Stimulated activated naive CD8-positive, alpha-beta T cell treated with anti-CD3 and anti-CD28 coated beads, Interleukin-15, amount 100 ng/mL, for 72 hours (primary cell): ENCODE measurements around the gene MAP1LC3B2.
A peak's percentile ranks its signal among the peaks of the same experiment; 100 is the strongest.

Experiments used
- ATAC-seq: fragments of 150-1000 bp; cut with Tn5 transposase; 2 replicates; pipeline ENCODE4 v1.10.0; 2021; ENCODE audit warnings: mild to moderate bottlenecking, moderate library complexity
- DNase-seq, 2 donors: peaks; one replicate each; pipeline ENCODE4 v3.0.0; 2021 to 2022
- H3K27ac Mint-ChIP-seq, 2 donors: one replicate each; pipeline ENCODE4 v1.8.0; 2022; ENCODE audit warnings: mild to moderate bottlenecking in 2 of 2, mixed read lengths in 2 of 2, moderate library complexity in 2 of 2
- H3K27me3 Mint-ChIP-seq: one replicate; pipeline ENCODE4 v1.8.0; 2022; ENCODE audit warnings: mixed read lengths
- H3K4me1 Mint-ChIP-seq: one replicate; pipeline ENCODE4 v1.8.0; 2022; ENCODE audit warnings: mild to moderate bottlenecking, mixed read lengths
- H3K4me3 Mint-ChIP-seq, 2 donors: one replicate each; pipeline ENCODE4 v1.8.0; 2022; ENCODE audit warnings: mild to moderate bottlenecking in 2 of 2, mixed read lengths in 2 of 2, moderate library complexity in 1 of 2
- H3K9me3 Mint-ChIP-seq, 2 donors: one replicate each; pipeline ENCODE4 v1.8.0; 2022; ENCODE audit warnings: mixed read lengths in 2 of 2

The MAP1LC3B2 gene

DNA sequence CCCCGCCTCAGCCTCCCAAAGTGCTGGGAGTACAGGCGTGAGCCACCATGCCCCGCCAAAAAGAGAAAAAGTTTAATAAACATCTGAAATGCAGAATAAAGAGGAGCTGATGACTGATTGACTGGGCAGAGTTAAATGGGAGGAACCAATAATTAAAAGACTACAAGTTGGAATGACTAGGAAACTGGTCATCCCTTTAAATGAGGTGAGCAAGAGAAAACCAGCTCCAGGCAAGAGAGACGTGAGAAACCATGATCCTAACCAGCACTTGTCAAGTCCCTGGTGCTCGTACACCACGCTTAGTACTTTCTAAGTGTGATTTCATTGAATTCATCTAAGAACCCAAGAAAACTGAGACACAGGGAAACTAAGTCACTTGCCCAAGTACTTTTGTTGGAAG lies 47.9 kb downstream of the MAP1LC3B2 start:
- Mint-ChIP-seq H3K27me3 (no peaks in the 10 kb centered on the region), H3K27ac (no peak overlapping the region), H3K4me1 (peaks cover 8% of the 10 kb centered on the region), H3K4me3 (no peak overlapping the region), H3K9me3 (no peaks in the 10 kb centered on the region)
- DNase-seq = no peak
- ATAC-seq = no peak

DNA sequence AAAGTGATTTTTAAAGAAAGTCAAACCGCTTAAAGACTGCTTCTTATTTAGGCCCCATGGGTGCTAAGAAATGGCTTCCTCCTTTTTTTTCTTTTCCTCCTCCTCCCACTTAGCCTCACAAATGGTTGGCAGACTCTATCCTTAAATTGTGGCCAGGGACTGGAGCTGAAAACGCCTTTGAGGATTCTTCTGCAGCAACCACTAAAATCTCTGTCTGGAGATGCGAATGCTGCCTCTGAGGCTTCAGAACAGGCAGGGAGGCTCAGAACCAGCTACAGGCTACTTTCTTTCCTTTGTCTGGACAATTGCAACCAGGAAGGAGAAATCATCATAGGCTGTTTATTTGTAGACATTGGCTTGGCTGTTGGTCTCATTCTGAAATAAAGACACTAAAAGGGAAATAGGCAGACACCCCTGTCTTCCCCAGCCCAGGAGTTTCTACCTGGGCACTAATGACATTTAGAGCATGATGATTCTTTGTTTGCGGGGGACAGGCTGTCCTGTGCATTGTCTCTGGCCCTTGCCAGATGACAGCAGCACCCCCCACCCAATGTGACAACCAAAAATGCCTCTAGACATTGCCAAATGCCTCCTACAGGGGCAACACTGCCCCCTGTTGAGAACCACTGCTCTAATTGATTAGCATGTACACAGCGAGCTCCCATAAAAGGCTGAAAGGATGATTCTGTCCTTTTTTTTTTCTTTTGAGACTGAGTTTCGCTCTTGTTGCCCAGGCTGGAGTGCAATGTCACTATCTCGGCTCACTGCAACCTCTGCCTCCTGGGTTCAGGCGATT lies 50.3 kb downstream of the MAP1LC3B2 start:
- Mint-ChIP-seq H3K4me3 (no peak overlapping the region), H3K27ac (no peak overlapping the region), H3K4me1 (no peaks in the 10 kb centered on the region), H3K27me3 (no peaks in the 10 kb centered on the region), H3K9me3 (no peaks in the 10 kb centered on the region)
- DNase-seq (peak; percentile 13 to 29), ATAC-seq (no peak)

DNA sequence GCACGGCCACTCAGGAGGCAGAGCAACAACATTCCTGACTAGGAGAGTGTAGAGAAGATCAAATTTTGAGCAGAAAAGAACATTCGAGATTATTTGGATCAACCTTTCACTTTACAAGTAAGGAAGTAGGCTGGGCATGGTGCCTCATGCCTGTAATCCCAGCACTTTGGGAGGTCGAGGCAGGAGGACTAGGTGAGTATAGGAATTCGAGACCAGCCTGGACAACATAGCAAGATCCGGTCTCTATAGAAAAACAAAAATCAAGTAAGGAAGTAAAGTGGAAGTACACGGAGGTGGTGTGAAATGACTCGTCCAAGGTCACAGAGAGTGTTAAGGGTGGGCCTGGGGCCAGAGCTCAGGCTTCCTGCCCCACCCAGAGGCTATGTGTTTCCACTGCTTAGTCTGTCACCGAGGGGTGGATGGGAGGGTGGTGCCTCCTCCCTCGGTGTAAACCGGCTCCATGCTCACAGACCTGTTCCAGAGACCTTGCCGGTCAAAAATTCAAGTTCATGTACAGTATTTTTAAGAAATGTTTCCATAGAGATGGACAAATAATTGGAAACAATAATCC lies 51.9 kb downstream of the MAP1LC3B2 start:
- no peaks in the 10 kb centered on the region for H3K9me3 Mint-ChIP-seq
- no peak overlapping the region for H3K27ac Mint-ChIP-seq
- ATAC-seq = no peak
- H3K4me1 Mint-ChIP-seq = no peaks in the 10 kb centered on the region
- H3K27me3 Mint-ChIP-seq = no peaks in the 10 kb centered on the region
- no peak overlapping the region for H3K4me3 Mint-ChIP-seq
- no peak for DNase-seq

DNA sequence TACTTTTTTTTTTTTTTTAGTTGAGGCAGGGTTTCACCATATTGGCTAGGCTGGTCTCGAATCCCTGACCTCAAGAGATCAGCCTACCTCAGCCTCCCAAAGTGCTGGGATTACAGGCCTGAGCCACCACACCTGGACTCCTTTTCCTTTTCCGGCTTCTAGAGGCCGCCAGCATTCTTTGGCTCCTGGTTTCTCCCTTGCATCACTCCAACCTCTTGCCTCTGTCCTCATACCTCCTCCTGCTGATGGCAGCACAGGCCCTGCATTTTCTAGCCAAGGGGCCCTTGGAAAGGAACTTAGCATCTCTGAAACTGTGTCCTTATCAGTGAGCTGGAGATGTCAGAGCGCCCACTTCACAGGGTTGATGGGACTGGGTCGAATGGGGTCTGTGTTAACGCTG lies 53.3 kb downstream of the MAP1LC3B2 start:
- Mint-ChIP-seq H3K4me1 (no peaks in the 10 kb centered on the region), H3K27ac (no peak overlapping the region), H3K4me3 (no peak overlapping the region), H3K27me3 (no peaks in the 10 kb centered on the region), H3K9me3 (no peaks in the 10 kb centered on the region)
- DNase-seq = no peak
- ATAC-seq = no peak

DNA sequence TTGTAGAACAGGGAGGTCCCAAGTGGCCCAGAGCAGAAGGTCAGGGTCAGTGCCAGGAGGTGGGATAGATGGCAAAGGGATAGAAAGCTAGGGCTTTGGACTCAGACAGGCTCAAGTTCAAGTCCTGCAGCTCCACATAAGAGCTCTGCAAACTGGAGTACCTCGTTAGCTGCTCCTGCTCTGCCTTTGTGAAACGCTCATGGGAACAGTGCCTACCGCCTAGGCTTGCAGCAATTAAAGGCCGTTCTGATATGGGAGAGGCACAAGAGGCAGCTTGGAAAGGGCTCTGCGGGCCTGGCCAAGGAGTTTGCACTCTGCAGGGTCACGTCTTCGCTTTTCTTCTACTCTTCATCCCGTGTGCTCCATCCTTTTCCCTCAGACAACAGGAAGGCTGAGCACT lies 54.1 kb downstream of the MAP1LC3B2 start:
- DNase-seq (no peak), ATAC-seq (no peak)
- no peak overlapping the region for H3K27ac Mint-ChIP-seq
- no peaks in the 10 kb centered on the region for H3K27me3 Mint-ChIP-seq
- no peaks in the 10 kb centered on the region for H3K9me3 Mint-ChIP-seq
- H3K4me1 Mint-ChIP-seq = no peaks in the 10 kb centered on the region
- H3K4me3 Mint-ChIP-seq = no peak overlapping the region

DNA sequence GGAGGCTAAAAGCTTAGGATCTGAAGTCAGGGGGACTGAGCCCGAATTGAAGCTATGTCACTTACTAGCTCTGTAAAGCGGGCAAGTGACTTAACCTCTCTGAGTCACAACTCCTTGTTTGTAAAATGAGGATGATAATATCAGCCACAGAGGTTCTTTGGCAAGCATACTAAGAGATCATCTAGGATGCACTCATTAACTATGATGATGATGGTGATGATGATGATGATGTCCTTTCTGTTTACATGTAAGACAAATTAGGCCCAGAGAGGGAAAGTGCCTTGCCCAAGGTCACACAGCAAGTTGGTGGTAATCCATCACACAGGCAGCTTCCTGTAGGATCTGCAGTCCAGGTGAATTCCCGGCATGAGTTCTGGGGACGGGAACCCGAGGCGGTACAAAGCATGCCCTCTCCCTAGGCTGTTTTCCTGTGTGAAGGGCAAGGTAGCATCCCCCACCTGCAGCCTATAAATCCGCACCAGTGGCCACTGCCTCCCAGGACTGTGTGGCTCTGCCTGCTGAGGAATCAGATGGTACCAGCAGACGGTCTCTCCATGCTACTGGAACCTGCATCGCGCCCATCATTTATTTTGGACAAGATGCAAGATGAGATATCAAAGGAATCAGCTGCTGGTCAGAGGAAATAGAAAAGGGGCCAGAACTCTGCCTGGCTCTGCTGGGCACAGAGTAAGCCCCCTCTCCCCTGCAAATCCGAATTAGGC lies 55.2 kb downstream of the MAP1LC3B2 start:
- no peak overlapping the region for H3K4me3 Mint-ChIP-seq
- no peaks in the 10 kb centered on the region for H3K4me1 Mint-ChIP-seq
- H3K27ac Mint-ChIP-seq = no peak overlapping the region
- no peaks in the 10 kb centered on the region for H3K27me3 Mint-ChIP-seq
- DNase-seq (no peak), ATAC-seq (no peak)
- H3K9me3 Mint-ChIP-seq = no peaks in the 10 kb centered on the region

DNA sequence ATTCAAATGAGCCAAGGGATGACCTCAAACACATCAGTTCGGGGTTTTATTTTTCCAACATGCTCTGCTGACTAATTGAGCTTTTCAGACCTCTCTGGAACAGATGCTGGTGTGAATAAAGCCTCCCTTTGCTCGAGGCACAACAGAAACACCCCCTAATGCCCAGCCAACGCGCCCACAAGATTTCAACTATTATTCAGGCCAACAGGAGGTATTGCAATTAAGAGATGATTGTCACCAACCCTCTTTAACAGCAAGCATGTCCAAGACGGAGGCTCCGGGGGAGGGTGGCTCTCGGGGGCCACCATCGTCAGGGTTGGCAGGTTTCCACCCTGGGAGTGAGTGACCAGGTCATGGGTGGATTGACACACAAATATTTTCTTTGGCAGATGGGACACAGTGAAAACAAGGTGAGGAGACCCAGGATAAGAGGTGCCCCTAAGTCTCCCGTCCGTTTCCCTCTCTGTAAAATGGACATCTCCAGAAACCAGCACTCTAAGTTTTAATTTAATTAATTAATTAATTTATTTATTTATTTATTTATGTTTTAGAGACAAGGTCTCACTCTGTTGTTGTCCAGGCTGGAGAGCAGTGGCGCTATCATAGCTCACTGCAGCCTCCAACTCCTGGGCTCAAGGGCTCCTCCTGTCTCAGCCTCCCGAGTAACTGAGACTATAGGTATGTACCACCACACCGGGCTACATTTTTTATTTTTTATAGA lies 56.1 kb downstream of the MAP1LC3B2 start:
- Mint-ChIP-seq H3K4me3 (no peak overlapping the region), H3K27me3 (no peaks in the 10 kb centered on the region), H3K4me1 (no peaks in the 10 kb centered on the region), H3K9me3 (no peaks in the 10 kb centered on the region), H3K27ac (no peak overlapping the region)
- DNase-seq (no peak), ATAC-seq (no peak)

DNA sequence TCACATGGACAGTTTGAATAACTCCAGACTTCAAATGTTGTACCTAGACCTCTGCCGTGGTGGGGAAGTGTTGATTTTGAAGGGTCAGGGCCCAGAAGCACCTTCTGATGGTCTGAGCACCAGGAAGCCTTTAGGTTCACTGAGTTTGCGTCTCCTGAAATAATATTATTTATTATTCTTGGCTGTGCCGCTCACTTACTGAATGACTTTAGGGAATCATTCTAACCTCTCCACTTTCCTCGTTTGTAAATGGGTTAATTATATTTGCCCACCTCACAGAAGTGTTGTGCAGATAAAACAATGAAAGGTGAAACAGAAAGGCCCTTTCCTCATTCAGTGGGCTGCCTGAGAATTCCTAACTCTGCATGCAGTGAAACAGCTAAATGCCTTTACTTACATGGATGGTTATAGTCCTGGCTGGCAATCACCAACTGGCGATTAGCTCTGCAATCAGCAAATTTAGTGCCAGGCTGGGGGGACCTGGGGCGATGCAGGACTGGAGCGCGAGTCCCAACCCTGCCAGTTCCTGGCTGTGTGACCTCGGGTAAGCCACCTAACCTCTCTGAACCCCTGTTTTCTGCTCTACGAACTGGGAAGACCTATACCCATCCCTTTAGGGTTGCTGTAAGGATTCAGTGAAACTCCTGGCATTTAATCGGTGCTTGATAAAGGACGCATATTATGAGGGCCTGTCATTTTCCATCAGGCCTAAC lies 57.5 kb downstream of the MAP1LC3B2 start:
- peaks cover 0 to under 1% of the 10 kb centered on the region in 2 donors for H3K9me3 Mint-ChIP-seq
- H3K4me3 Mint-ChIP-seq = no peak overlapping the region
- H3K27me3 Mint-ChIP-seq = no peaks in the 10 kb centered on the region
- no peaks in the 10 kb centered on the region for H3K4me1 Mint-ChIP-seq
- H3K27ac Mint-ChIP-seq = no peak overlapping the region
- no peak for DNase-seq
- ATAC-seq = no peak

DNA sequence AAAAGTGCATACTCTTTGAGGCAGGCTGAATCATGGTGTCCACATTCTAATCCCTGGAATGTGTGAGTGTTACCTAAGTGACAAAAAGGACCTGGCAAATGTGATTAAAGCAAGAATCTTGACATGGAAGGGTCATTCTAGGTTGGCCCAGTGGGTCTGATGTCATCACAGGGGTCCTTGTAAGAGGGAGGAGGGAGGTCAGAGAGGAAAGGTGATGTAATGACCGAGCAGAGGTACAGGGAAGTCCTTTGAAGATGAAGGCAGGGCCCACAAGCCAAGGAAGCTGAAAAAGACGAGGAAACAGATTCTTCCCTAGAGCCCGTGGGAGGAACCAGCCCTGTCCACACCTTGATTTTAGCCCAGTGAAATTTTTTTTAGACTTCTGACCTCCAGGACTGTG lies 60.1 kb downstream of the MAP1LC3B2 start:
- Mint-ChIP-seq H3K27ac (no peak overlapping the region), H3K27me3 (peaks cover 11% of the 10 kb centered on the region), H3K9me3 (peaks cover 19 to 26% of the 10 kb centered on the region in 2 donors), H3K4me3 (no peak overlapping the region), H3K4me1 (no peaks in the 10 kb centered on the region)
- ATAC-seq (no peak), DNase-seq (no peak)

DNA sequence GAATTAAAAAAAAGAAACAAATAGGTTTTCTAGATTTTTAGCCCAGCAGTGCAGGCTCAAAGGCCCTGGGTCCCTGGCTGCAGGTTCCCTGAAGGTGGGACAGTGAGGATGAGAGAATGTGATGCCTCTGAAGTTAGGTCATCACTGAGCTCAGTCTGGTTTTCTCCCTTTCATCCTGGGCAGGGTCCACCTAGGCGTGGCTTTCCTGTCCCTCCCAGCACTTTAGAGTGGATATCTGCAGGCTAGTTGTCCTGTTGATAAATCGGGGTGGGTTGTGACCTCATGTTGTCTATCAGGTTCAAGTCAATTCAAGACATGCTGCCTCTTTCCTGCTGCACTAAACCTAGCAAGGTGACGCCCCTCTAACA lies 60.9 kb downstream of the MAP1LC3B2 start:
- no peak overlapping the region for H3K27ac Mint-ChIP-seq
- no peaks in the 10 kb centered on the region for H3K4me1 Mint-ChIP-seq
- H3K4me3 Mint-ChIP-seq = no peak overlapping the region
- no peak for DNase-seq
- H3K27me3 Mint-ChIP-seq = peaks cover 11% of the 10 kb centered on the region
- peaks cover 20 to 26% of the 10 kb centered on the region in 2 donors for H3K9me3 Mint-ChIP-seq
- no peak for ATAC-seq

DNA sequence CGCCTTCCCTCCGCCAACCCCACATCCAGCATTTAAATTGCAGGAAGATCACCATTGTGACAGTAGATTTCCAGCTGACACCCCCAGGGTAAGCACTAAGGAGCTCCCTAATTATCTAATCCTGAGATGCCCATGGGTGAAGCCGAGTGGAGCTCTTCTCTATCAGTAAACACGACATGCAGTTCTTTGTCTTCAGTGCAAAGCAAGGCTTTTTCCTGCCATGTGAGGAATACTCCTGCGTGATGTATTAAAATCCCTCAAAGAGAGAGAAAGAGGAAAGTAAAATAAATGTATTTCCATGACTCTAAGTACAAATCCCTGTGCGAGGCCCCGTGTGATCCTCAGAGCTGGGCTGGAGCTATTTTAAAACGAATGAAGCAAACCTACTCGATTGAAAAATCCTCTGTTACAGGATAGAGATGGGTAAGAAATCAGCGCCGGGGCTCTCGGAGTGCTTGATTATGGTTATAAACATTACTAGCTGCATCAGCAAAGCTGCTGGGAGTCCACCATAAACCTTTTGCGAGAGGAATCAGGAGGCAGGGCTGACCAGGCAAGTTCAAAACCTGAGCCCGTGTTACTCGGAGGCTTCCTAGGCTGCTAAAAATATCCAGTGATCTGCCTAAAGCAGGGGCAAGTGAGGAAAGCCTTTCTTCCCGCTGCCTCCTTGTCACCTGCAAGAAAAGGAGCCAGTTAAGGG lies 61.5 kb downstream of the MAP1LC3B2 start:
- no peak for DNase-seq
- peaks cover 11% of the 10 kb centered on the region for H3K27me3 Mint-ChIP-seq
- ATAC-seq = no peak
- no peak overlapping the region for H3K4me3 Mint-ChIP-seq
- H3K4me1 Mint-ChIP-seq = no peaks in the 10 kb centered on the region
- no peak overlapping the region for H3K27ac Mint-ChIP-seq
- H3K9me3 Mint-ChIP-seq = peaks cover 20 to 26% of the 10 kb centered on the region in 2 donors

DNA sequence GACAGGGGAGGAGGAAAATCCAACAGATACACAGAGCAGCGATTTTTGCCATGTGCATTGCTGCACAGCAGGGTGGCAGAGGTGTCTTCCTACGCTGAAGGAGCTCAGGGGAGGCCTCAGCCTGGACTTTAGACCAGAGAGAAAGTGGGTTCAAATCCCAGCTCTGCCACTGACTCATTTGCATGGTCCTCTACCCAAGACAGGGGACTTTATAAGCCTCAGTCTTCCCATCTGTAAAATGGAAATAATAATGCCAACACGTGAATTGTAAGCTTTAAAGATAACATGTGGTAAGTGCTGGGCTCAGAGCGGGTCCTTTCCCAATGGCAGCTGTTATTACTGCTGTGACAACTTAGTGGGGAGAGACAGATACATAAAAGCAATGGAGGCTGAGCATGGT lies 62.0 kb downstream of the MAP1LC3B2 start:
- DNase-seq (no peak), ATAC-seq (no peak)
- Mint-ChIP-seq H3K27me3 (peaks cover 11% of the 10 kb centered on the region), H3K9me3 (peaks cover 20 to 26% of the 10 kb centered on the region in 2 donors), H3K4me3 (no peak overlapping the region), H3K4me1 (no peaks in the 10 kb centered on the region), H3K27ac (no peak overlapping the region)

DNA sequence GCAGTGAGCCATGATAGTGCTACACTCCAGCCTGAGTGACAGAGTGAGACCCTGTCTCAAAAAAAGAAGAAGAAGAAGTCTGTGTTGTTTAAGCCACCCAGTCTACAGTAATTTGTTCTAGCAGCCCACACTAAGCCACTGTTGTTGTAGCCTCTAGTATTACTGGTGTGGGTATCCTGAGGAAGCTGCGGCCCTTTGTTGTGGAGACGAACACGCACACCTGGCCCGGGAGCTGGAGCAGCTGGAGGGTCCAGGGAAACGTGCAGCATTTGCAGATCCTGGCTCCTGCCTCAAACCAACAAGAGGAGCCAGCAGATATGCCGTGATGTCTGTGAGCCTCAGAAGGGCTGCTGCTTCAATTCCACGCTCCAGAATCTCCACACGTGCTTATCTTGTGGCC lies 65.3 kb downstream of the MAP1LC3B2 start:
- H3K4me1 Mint-ChIP-seq = no peaks in the 10 kb centered on the region
- H3K9me3 Mint-ChIP-seq = peaks cover 20 to 26% of the 10 kb centered on the region in 2 donors
- no peak for DNase-seq
- H3K27ac Mint-ChIP-seq = no peak overlapping the region
- ATAC-seq = no peak
- H3K4me3 Mint-ChIP-seq = no peak overlapping the region
- H3K27me3 Mint-ChIP-seq = peaks cover 19% of the 10 kb centered on the region

DNA sequence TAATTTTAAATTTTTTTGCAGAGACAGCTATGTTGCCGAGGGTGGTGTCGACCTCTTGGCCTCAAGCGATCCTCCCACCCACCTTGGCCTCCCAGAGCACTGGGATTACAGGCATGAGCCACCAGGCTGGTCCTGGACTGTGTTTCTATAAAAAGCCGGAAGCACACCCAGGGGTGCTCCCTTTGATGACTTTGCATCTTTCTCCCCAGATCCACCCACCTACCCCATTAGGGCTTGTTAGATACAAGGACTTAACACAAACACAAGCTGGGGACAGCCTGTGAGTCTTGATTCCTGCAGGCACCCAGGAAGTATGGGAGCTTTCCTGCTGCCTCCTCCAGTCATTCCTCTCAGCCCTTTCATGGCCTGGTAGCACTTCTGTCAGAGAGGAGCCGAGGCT lies 67.0 kb downstream of the MAP1LC3B2 start:
- Mint-ChIP-seq H3K9me3 (peaks cover 20 to 26% of the 10 kb centered on the region in 2 donors), H3K4me3 (no peak overlapping the region), H3K27ac (no peak overlapping the region), H3K27me3 (peaks cover 19% of the 10 kb centered on the region), H3K4me1 (no peaks in the 10 kb centered on the region)
- no peak for DNase-seq
- no peak for ATAC-seq
